H1 (cell line): ENCODE results near the gene CST5. TPM values are rescaled to one million over a fixed set of nuclear protein-coding genes. Genes with fewer than 3 reads are reported as not detected.
"Not testable (repeated sequence)": the region's sequence is repeated elsewhere in the genome, so short reads cannot be mapped to it uniquely, and the experiment has no call there.

Source experiments
- CTCF ChIA-PET: fragments of 300-600 bp; sonication (Branson Sonifier 250); formaldehyde crosslinking; loops from one replicate; lab custom pipeline; 2021; ENCODE audit not compliant: partially characterized antibody; lab: Charles Lee
- POLR2A ChIA-PET: fragments of 300-600 bp; sonication (Branson Sonifier 250); formaldehyde crosslinking; loops from one replicate; lab custom pipeline; 2021; ENCODE audit warnings: inconsistent platforms; ENCODE audit not compliant: partially characterized antibody; lab: Charles Lee
- DNase-seq, 2 experiments: peaks; one replicate each; pipeline versions ENCODE4 v3.0.0 to v3.0.0-alpha.2; 2010 to 2022; ENCODE audit warnings: low spot score in 2 of 2, low read depth in 1 of 2, mixed read lengths in 1 of 2
- FAIRE-seq: peaks from 2 replicates; lab custom pipeline; 2011; peaks lifted over from hg19 to GRCh38; lab: Jason Lieb, UNC
- H2AFZ ChIP-seq: 2 replicates; pipeline ENCODE4 v1.8.1; 2012; ENCODE audit warnings: low read length, inconsistent platforms
- H2AK5ac ChIP-seq: 2 replicates; pipeline ENCODE4 v1.6.1; 2013; ENCODE audit warnings: low read depth, low read length
- H2BK120ac ChIP-seq: replicated peaks from 2 replicates; pipeline ENCODE3; 2013; ENCODE audit warnings: low read depth, low read length, inconsistent platforms
- H2BK12ac ChIP-seq: 2 replicates; pipeline ENCODE4 v1.6.1; 2013; ENCODE audit warnings: low read depth, low read length
- H2BK15ac ChIP-seq: 2 replicates; pipeline ENCODE4 v1.6.1; 2013; ENCODE audit warnings: low read length
- H2BK20ac ChIP-seq: 2 replicates; pipeline ENCODE4 v1.6.1; 2013; ENCODE audit warnings: low read length
- H2BK5ac ChIP-seq: 2 replicates; pipeline ENCODE4 v1.6.1; 2013; ENCODE audit warnings: low read depth, low read length
- H3K14ac ChIP-seq: 2 replicates; pipeline ENCODE4 v1.6.1; 2013; ENCODE audit warnings: inconsistent platforms; ENCODE audit not compliant: insufficient read length
- H3K18ac ChIP-seq: 2 replicates; pipeline ENCODE4 v1.6.1; 2013; ENCODE audit warnings: low read length; ENCODE audit errors: extremely low read depth
- H3K23ac ChIP-seq: 2 replicates; pipeline ENCODE4 v1.6.1; 2013; ENCODE audit warnings: inconsistent platforms; ENCODE audit not compliant: insufficient read length
- H3K23me2 ChIP-seq: 2 replicates; pipeline ENCODE4 v1.6.1; 2013; ENCODE audit warnings: low read depth, low read length
- H3K27ac ChIP-seq: 2 replicates; pipeline ENCODE4 v1.6.1; 2011; ENCODE audit warnings: low read depth, low read length, inconsistent platforms
- H3K27me3 ChIP-seq, 4 experiments: replicated peaks in 1 of 4; 1 replicate in 1 of 4; 2 replicates in 3 of 4; pipeline versions ENCODE4 v1.6.1 to v1.8.1; 2011 to 2013; ENCODE audit warnings: low read length in 3 of 4, mild to moderate bottlenecking in 3 of 4, inconsistent platforms in 2 of 4, mixed read lengths in 2 of 4, moderate library complexity in 1 of 4; ENCODE audit not compliant: control insufficient read depth in 3 of 4, insufficient read depth in 3 of 4; ENCODE audit errors: extremely low read depth in 1 of 4
- H3K36me3 ChIP-seq, 4 experiments: 2 replicates each; pipeline versions ENCODE4 v1.6.1 to v1.8.1; 2011 to 2013; ENCODE audit warnings: mild to moderate bottlenecking in 4 of 4, low read length in 3 of 4, moderate library complexity in 2 of 4, control low read depth in 1 of 4, inconsistent platforms in 1 of 4; ENCODE audit not compliant: insufficient read depth in 4 of 4, control insufficient read depth in 2 of 4
- H3K4ac ChIP-seq: replicated peaks from 2 replicates; pipeline ENCODE3; 2013; ENCODE audit warnings: low read length, low read depth, mixed read lengths, inconsistent platforms; ENCODE audit not compliant: insufficient read length
- H3K4me1 ChIP-seq, 4 experiments: replicated peaks in 1 of 4; 1 replicate in 1 of 4; 2 replicates in 3 of 4; pipeline versions ENCODE4 v1.6.1 to v1.8.1; 2011 to 2013; ENCODE audit warnings: low read length in 3 of 4, inconsistent platforms in 2 of 4, mixed read lengths in 1 of 4; ENCODE audit not compliant: insufficient read depth in 4 of 4, control insufficient read depth in 3 of 4
- H3K4me2 ChIP-seq, 2 experiments: 2 replicates each; pipeline versions ENCODE4 v1.6.1 to v1.8.1; 2011 to 2013; ENCODE audit warnings: low read depth in 2 of 2, low read length in 2 of 2, control low read depth in 1 of 2, inconsistent platforms in 1 of 2, mild to moderate bottlenecking in 1 of 2; ENCODE audit not compliant: insufficient read depth in 1 of 2
- H3K4me3 ChIP-seq, 4 experiments: fragments of 200-600, 300-600 bp in 1 of 4; sonication (generic), shearing (Covaris generic), sonication (Bioruptor Twin) in 1 of 4; 2 replicates each; pipeline versions ENCODE4 v1.5.1 to v1.8.1; 2011 to 2016; ENCODE audit warnings: low read length in 4 of 4, low read depth in 3 of 4, control low read depth in 2 of 4, inconsistent platforms in 2 of 4, mild to moderate bottlenecking in 2 of 4, mixed read lengths in 1 of 4, moderate library complexity in 1 of 4; ENCODE audit not compliant: insufficient read depth in 2 of 4; ENCODE audit errors: extremely low read depth in 1 of 4
- H3K56ac ChIP-seq: replicated peaks from 2 replicates; pipeline ENCODE3; 2013; ENCODE audit warnings: low read depth, mild to moderate bottlenecking, mixed read lengths, low read length, inconsistent platforms; ENCODE audit not compliant: insufficient read length
- H3K79me1 ChIP-seq: 2 replicates; pipeline ENCODE4 v1.6.1; 2013; ENCODE audit warnings: low read depth, low read length, control low read depth
- H3K79me2 ChIP-seq, 2 experiments: 2 replicates each; pipeline versions ENCODE4 v1.6.1 to v1.8.1; 2012 to 2013; ENCODE audit warnings: low read length in 2 of 2, mild to moderate bottlenecking in 2 of 2, inconsistent platforms in 1 of 2; ENCODE audit not compliant: insufficient read depth in 2 of 2, control insufficient read depth in 1 of 2
- H3K9ac ChIP-seq, 4 experiments: replicated peaks in 1 of 4; 1 replicate in 1 of 4; 2 replicates in 3 of 4; pipeline versions ENCODE4 v1.6.1 to v1.8.1; 2011 to 2013; ENCODE audit warnings: low read depth in 3 of 4, low read length in 3 of 4, control low read depth in 2 of 4, mild to moderate bottlenecking in 2 of 4, moderate library complexity in 2 of 4, inconsistent platforms in 1 of 4; ENCODE audit errors: extremely low read depth in 1 of 4
- H3K9me3 ChIP-seq, 2 experiments: 2 replicates each; pipeline versions ENCODE4 v1.6.1 to v1.8.1; 2012 to 2013; ENCODE audit warnings: mild to moderate bottlenecking in 2 of 2, moderate library complexity in 2 of 2, control low read depth in 1 of 2, inconsistent platforms in 1 of 2, low read depth in 1 of 2, low read length in 1 of 2, mixed read lengths in 1 of 2; ENCODE audit not compliant: insufficient read depth in 2 of 2
- H4K20me1 ChIP-seq, 2 experiments: replicated peaks in 1 of 2; 2 replicates each; pipeline versions ENCODE3 to v1.8.1; 2011 to 2013; ENCODE audit warnings: inconsistent platforms in 2 of 2, low read length in 2 of 2, mild to moderate bottlenecking in 1 of 2; ENCODE audit not compliant: insufficient read depth in 2 of 2, control insufficient read depth in 1 of 2
- H4K5ac ChIP-seq: 2 replicates; pipeline ENCODE4 v1.6.1; 2013; ENCODE audit warnings: low read length, low read depth, mixed read lengths, inconsistent platforms; ENCODE audit not compliant: insufficient read length
- H4K8ac ChIP-seq: 2 replicates; pipeline ENCODE4 v1.8.0; 2013; ENCODE audit warnings: mild to moderate bottlenecking, moderate library complexity, low read length, inconsistent platforms; ENCODE audit not compliant: insufficient read depth; ENCODE audit errors: extremely low read depth
- H4K91ac ChIP-seq: replicated peaks from 2 replicates; pipeline ENCODE3; 2013; ENCODE audit warnings: low read length, mixed read lengths, inconsistent platforms; ENCODE audit not compliant: insufficient read length
- BACH1 ChIP-seq: IDR thresholded peaks from 2 replicates; pipeline ENCODE4 v1.6.1; 2012; ENCODE audit warnings: low read length, improper control_type of control experiment
- HDAC2 ChIP-seq, 2 experiments: fragments of 300-600 bp in 1 of 2; sonication (generic) in 1 of 2; IDR thresholded peaks; 2 replicates each; pipeline ENCODE4 v1.6.1; 2011 to 2012; ENCODE audit warnings: low read depth in 2 of 2, low read length in 2 of 2, mild to moderate bottlenecking in 2 of 2, moderate library complexity in 2 of 2, borderline replicate concordance in 1 of 2, inconsistent platforms in 1 of 2
- KDM1A ChIP-seq: fragments of 200-600, 300-600 bp; sonication (generic); IDR thresholded peaks from 2 replicates; pipeline ENCODE4 v1.7.1; 2016; ENCODE audit warnings: mild to moderate bottlenecking, low read length, borderline replicate concordance
- SIRT6 ChIP-seq: IDR thresholded peaks from one replicate; pipeline ENCODE4 v1.7.1; 2012; ENCODE audit warnings: low read length, inconsistent platforms
- WGBS, 2 experiments: shearing (Covaris generic) in 1 of 2; methylation state at CpG; one replicate each; pipeline versions ENCODE4 v1.1.6 to v1.1.7; 2013 to 2015; ENCODE audit warnings: low lambda C conversion rate in 2 of 2, mixed read lengths in 2 of 2, inconsistent platforms in 1 of 2, low coverage in 1 of 2, missing lambda C conversion rate in 1 of 2; ENCODE audit not compliant: insufficient replicate concordance in 2 of 2, insufficient coverage in 1 of 2, insufficient read length in 1 of 2; ENCODE audit errors: extremely low coverage in 1 of 2, missing lambda C conversion rate in 1 of 2; 5-methylcytosine and 5-hydroxymethylcytosine counted together
- polyA plus RNA-seq, 7 experiments: library from polyadenylated mRNA; depleted of rRNA in 3 of 7; stranded (reverse) in 5 of 7; unstranded in 2 of 7; fragments of >200 nt in 5 of 7; fragments of 200-250 nt in 2 of 7; gene quantifications; 1 replicate in 5 of 7; 2 replicates in 1 of 7; 4 replicates in 1 of 7; pipeline versions ENCODE4 v1.2.1 to v1.2.3, GENCODE V29; 2011 to 2013; ENCODE audit warnings: missing spikeins in 2 of 7, mixed read lengths in 2 of 7
- total RNA-seq: library from RNA; stranded (reverse); fragmentation: NEBNext Ultra II Directional; extraction: Animal tissue kit (Norgen Biotek cat#: 25700); gene quantifications from 2 replicates; pipeline ENCODE4 v1.2.1, GENCODE V29; 2021

The CST5 gene
- total and polyA plus RNA-seq, 2 of the 8 experiments (the other 6 are each of a cell fraction or from before 2014, with no cell fraction given) = not detected

DNA sequence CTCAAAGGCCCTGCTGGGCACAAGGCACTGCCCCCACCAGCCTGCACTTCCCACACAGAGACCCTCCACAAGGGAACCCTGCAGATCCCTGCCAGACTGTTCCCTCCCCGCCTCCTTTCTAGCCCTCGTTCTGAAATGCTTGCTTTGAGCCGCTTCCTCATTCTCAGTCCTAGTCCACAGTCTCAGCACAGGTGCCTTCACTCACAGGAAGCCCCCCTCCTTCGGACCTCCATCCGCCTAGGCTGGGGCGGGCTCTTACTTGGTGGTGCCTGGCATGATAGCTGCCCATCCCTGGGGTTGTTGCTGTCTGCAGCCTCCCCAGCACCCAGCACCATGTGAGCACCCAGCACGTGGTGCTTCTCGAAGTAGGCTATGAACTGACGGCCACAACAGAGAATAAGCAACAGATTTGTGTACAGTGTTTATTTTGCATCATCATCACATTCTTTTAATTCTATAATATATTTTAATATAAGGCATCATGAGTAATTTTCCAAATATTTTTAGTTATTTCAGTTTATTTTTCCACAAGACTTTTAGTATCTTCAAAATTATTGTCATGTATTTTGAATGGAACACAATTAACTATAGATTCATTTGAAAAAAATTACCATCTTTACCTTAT lies 12.3 kb downstream of the CST5 start (continued):
- TF ChIP-seq SIRT6 (no peak), KDM1A (no peak), BACH1 (no peak), HDAC2 (IDR thresholded peaks at IDR 0.05; ENCODE audit: borderline replicate concordance in 1 of 2, low read depth in 2 of 2, low read length in 2 of 2) (no peak)

DNA sequence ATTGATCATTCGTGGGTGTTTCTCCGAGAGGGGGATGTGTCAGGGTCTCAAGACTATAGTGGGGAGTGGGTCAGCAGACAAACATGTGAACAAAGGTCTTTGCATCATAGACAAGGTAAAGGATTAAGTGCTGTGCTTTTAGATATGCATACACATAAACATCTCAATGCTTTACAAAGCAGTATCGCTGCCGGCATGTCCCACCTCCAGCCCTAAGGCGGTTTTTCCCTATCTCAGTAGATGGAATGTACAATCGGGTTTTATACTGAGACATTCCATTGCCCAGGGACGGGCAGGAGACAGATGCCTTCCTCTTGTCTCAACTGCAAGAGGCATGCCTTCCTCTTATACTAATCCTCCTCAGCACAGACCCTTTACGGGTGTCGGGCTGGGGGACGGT lies 18.8 kb downstream of the CST5 start:
- H3K4me1 ChIP-seq, H3K79me1 ChIP-seq, H3K14ac ChIP-seq, H3K23ac ChIP-seq, H3K79me2 ChIP-seq, H4K5ac ChIP-seq, H3K4me2 ChIP-seq, H3K23me2 ChIP-seq, H2BK20ac ChIP-seq, H3K56ac ChIP-seq, H3K9me3 ChIP-seq, FAIRE-seq, H3K27me3 ChIP-seq, H3K27ac ChIP-seq, H2AK5ac ChIP-seq, H4K8ac ChIP-seq, H2BK12ac ChIP-seq, H2BK15ac ChIP-seq, H4K20me1 ChIP-seq, CTCF ChIA-PET, H3K18ac ChIP-seq, H3K36me3 ChIP-seq, H4K91ac ChIP-seq, POLR2A ChIA-PET, H3K4me3 ChIP-seq, H3K9ac ChIP-seq, H2BK120ac ChIP-seq, H2AFZ ChIP-seq, H2BK5ac ChIP-seq, DNase-seq, H3K4ac ChIP-seq: not testable (repeated sequence)
- WGBS, 2 experiments = 76% methylated on average over 8 of the region's 10 CpGs; no CpG with 5 or more reads in 1 of the 2 experiments
